ENCODE results near the gene SYCP3.

The SYCP3 gene

GRCh38 chr12:101729842-101730241 lies 9.4 kb downstream of the SYCP3 start:
- no peak overlapping the region for H3K4me3 ChIP-seq (replicated peaks; ENCODE audit: low read depth, low read length)
- no peak for DNase-seq (ENCODE audit: extremely low read depth, insufficient read length)
- no peaks in the 10 kb centered on the region for H3K27me3 ChIP-seq (replicated peaks; ENCODE audit: control insufficient read depth, insufficient read depth, low read length)
- H3K36me3 ChIP-seq (ENCODE audit: control insufficient read depth, insufficient read depth, low read length): no peaks in the 10 kb centered on the region
- no peak for TF ChIP-seq CTCF (IDR thresholded peaks at IDR 0.05; ENCODE audit: insufficient read depth, low read length, poor library complexity, severe bottlenecking)

GRCh38 chr12:101727098-101727497 lies 12.2 kb downstream of the SYCP3 start:
- TF ChIP-seq CTCF (IDR thresholded peaks at IDR 0.05; ENCODE audit: insufficient read depth, low read length, poor library complexity, severe bottlenecking): no peak
- no peak for DNase-seq (ENCODE audit: extremely low read depth, insufficient read length)
- Histone ChIP-seq H3K27me3 (replicated peaks; ENCODE audit: control insufficient read depth, insufficient read depth, low read length) (no peaks in the 10 kb centered on the region), H3K4me3 (replicated peaks; ENCODE audit: low read depth, low read length) (no peak overlapping the region), H3K36me3 (ENCODE audit: control insufficient read depth, insufficient read depth, low read length) (no peaks in the 10 kb centered on the region)

- no peak for DNase-seq (ENCODE audit: extremely low read depth, insufficient read length)
- H3K4me3 ChIP-seq (replicated peaks; ENCODE audit: low read depth, low read length): no peak overlapping the region
- no peak for TF ChIP-seq CTCF (IDR thresholded peaks at IDR 0.05; ENCODE audit: insufficient read depth, low read length, poor library complexity, severe bottlenecking)
- no peaks in the 10 kb centered on the region for H3K36me3 ChIP-seq (ENCODE audit: control insufficient read depth, insufficient read depth, low read length)
- H3K27me3 ChIP-seq (replicated peaks; ENCODE audit: control insufficient read depth, insufficient read depth, low read length): no peaks in the 10 kb centered on the region
Observed at GRCh38 chr12:101722392-101722791, 16.9 kb downstream of the SYCP3 start.

GRCh38 chr12:101720118-101720517 lies 19.1 kb downstream of the SYCP3 start:
- no peaks in the 10 kb centered on the region for H3K36me3 ChIP-seq (ENCODE audit: control insufficient read depth, insufficient read depth, low read length)
- H3K27me3 ChIP-seq (replicated peaks; ENCODE audit: control insufficient read depth, insufficient read depth, low read length): no peaks in the 10 kb centered on the region
- TF ChIP-seq CTCF (IDR thresholded peaks at IDR 0.05; ENCODE audit: insufficient read depth, low read length, poor library complexity, severe bottlenecking): no peak
- DNase-seq (ENCODE audit: extremely low read depth, insufficient read length): no peak
- no peak overlapping the region for H3K4me3 ChIP-seq (replicated peaks; ENCODE audit: low read depth, low read length)

- no peak overlapping the region for H3K4me3 ChIP-seq (replicated peaks; ENCODE audit: low read depth, low read length)
- no peaks in the 10 kb centered on the region for H3K27me3 ChIP-seq (replicated peaks; ENCODE audit: control insufficient read depth, insufficient read depth, low read length)
- no peak for DNase-seq (ENCODE audit: extremely low read depth, insufficient read length)
- no peaks in the 10 kb centered on the region for H3K36me3 ChIP-seq (ENCODE audit: control insufficient read depth, insufficient read depth, low read length)
- no peak for TF ChIP-seq CTCF (IDR thresholded peaks at IDR 0.05; ENCODE audit: insufficient read depth, low read length, poor library complexity, severe bottlenecking)
Observed at GRCh38 chr12:101719566-101719965, 19.7 kb downstream of the SYCP3 start.

GRCh38 chr12:101714877-101715444 lies 24.3 kb downstream of the SYCP3 start:
- H3K4me3 ChIP-seq (replicated peaks; ENCODE audit: low read depth, low read length): no peak overlapping the region
- no peaks in the 10 kb centered on the region for H3K36me3 ChIP-seq (ENCODE audit: control insufficient read depth, insufficient read depth, low read length)
- H3K27me3 ChIP-seq (replicated peaks; ENCODE audit: control insufficient read depth, insufficient read depth, low read length): no peaks in the 10 kb centered on the region
- DNase-seq (ENCODE audit: extremely low read depth, insufficient read length): no peak
- TF ChIP-seq CTCF (IDR thresholded peaks at IDR 0.05; ENCODE audit: insufficient read depth, low read length, poor library complexity, severe bottlenecking): no peak
